ENCODE results near the gene KRT16. TPM values are rescaled to one million over a fixed set of nuclear protein-coding genes. Genes with fewer than 3 reads are reported as not detected.
"Not testable (repeated sequence)": the region's sequence is repeated elsewhere in the genome, so short reads cannot be mapped to it uniquely, and the experiment has no call there.

Gene KRT16
- total RNA-seq (2014; rRNA removed; shearing (Covaris generic)), result 0.08 TPM in 1 of 2 replicates, not detected in the other

DNA sequence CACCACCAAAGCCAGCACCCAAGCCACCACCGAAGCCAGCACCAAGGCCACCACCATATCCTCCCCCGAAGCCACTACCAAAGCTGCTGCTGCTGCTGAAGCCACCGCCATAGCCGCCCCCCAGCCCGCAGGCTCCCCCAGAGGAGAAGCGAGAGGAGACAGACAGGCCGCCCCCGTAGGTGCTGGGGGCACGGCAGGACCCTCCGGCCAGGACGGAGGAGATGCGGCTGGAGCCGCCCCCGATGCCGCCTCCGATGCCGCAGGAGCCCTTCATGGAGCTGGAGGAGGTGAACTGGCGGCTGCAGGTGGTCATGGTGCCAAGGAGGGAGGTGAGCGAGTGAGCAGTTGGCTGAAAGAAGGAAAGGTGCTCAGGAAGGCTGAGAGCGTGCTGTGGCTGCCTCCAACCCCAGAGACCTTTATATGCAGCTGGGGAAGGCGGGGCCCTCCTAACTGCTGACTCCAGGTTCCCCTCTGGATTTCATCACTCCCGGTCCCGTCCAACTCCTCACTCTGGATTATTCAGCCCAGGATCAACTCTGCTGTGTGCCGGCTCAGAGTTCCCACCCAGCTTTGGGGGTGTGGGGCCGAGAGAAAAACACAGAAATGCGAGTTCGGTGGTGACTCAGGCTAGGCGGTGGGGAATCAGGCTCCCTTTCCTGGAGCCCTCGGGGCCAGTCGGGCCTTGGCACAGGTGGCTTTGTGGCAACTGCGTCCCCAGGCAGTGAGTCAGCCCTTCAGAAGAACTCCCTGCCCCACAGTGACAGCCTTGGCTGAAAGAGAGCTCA is at the start of gene KRT16:
KRT16 (minus strand) TSS at position 392 of the 785 bp plus-strand sequence; CDS start at position 313, 79 bp downstream.
- H3K4me1 ChIP-seq; H3K36me3 ChIP-seq; H3K9me3 ChIP-seq (replicated peaks); H3K27ac ChIP-seq; H3K4me3 ChIP-seq; H3K27me3 ChIP-seq: not testable (repeated sequence)
- peak in 1 of 2 experiments; percentile 40 for DNase-seq

DNA sequence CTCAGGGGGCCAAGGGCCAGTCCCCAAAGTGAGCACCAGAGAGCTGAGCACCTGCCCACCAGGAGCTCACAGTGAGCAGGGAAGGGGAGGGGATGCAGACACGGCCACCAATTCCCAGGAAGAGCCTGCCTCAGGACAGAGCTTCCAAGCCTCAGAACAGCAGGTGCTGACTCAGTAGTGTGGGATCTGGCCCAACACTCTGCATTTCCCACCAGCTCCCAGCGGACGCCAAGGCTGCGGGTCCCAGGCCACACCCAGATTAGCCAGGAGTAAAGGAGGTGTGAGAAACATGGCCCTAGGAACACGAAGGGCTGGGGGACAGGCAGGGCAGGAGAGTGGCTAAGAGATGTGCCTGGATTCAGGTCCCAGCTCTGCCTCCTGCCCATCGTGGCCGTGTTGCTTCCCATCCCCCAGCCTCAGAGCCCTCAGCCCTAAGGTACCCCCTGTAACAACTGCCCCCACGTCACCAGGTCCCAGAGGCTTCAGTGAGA is 47.7 kb upstream of the KRT16 start:
- H3K27ac ChIP-seq, result no peak overlapping the region
- no peaks in the 10 kb centered on the region for H3K27me3 ChIP-seq
- H3K36me3 ChIP-seq, result no peaks in the 10 kb centered on the region
- no peaks in the 10 kb centered on the region for H3K9me3 ChIP-seq (replicated peaks)
- DNase-seq, result no peak
- H3K4me1 ChIP-seq, result no peaks in the 10 kb centered on the region
- H3K4me3 ChIP-seq, result no peak overlapping the region

DNA sequence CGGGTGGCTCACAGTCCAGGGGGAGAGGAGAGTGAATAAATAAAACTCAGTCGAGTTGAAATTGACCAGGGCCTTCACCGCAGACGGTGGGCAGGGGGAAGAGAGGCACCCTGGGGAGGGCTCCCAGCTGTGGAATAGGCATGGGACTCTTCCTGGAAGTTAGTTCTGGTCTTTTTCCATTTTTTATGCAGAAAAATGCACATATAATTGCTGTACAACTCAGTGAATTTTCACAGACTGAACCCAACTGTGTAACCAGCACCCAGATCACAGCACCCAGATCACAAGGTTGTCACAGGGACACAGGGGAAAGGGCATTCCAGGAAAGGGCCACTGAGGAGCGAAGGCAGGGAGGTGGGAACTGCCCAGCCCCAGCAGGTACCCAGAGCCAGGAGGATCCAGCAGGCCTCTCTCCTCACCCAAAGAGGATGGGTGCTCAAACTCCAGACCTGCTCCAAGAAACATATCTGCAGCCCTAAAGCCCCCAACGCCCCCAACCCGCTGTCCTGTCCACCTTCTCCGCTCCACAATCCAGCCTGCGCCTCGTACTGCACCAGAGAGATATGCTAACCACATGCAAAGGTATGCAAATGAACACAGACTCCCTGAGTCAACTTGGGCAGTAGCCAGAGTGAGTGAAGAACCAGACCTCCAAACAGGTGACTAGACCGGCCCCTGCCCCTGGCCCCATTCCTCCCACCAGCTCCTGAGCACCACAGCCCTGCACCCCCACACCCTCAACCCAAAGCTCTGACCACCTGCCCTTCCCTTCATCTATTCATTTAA is 47.1 kb upstream of the KRT16 start:
- Histone ChIP-seq H3K4me3 (no peak overlapping the region), H3K27ac (no peak overlapping the region), H3K36me3 (no peaks in the 10 kb centered on the region), H3K4me1 (no peaks in the 10 kb centered on the region), H3K27me3 (no peaks in the 10 kb centered on the region), H3K9me3 (replicated peaks) (no peaks in the 10 kb centered on the region)
- no peak for DNase-seq

DNA sequence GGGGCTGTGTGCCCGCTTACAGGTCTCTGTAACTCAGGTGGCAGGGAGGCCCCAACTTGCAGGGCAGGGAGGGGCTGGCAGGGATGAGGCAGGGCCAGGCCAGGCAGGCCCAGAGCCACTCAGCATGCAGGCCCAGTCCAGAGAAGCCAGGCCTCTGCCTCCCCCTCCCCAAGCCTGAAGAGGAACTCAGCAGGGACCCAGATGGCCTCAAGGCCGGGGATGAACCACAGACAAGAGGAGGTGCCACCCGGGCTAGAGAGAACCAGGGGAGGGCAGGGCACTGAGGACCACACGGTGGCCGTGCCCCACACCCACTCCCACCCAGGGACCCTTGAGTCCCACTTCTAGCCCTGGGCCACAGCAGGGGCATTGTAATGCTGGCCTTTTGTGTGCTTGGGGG is 46.3 kb upstream of the KRT16 start:
- Histone ChIP-seq H3K27me3 (no peaks in the 10 kb centered on the region), H3K4me3 (no peak overlapping the region), H3K4me1 (no peaks in the 10 kb centered on the region), H3K36me3 (no peaks in the 10 kb centered on the region), H3K9me3 (replicated peaks) (no peaks in the 10 kb centered on the region), H3K27ac (no peak overlapping the region)
- DNase-seq, result no peak

DNA sequence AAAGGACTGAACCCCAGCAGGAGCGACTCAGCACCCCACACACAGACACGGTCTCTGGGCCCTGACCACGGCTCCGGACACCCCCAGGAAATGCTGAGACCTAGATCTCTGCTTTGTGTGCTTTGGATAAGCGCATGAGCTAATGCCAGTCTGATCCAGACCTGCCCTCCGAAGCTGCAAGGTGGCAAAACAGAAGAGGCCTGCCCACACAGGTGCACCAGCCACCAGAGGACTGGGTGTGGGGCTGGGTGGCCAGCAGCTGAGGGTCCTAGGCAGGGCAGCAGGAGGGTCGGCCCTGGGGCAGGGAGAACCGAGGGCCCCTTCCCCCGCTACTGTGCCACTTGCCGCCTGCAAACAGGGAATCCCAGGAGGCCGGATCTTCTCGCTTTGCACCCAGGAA is 45.4 kb upstream of the KRT16 start:
- Histone ChIP-seq H3K4me3 (no peak overlapping the region), H3K27ac (no peak overlapping the region), H3K9me3 (replicated peaks) (no peaks in the 10 kb centered on the region), H3K4me1 (no peaks in the 10 kb centered on the region), H3K36me3 (no peaks in the 10 kb centered on the region), H3K27me3 (no peaks in the 10 kb centered on the region)
- no peak for DNase-seq

DNA sequence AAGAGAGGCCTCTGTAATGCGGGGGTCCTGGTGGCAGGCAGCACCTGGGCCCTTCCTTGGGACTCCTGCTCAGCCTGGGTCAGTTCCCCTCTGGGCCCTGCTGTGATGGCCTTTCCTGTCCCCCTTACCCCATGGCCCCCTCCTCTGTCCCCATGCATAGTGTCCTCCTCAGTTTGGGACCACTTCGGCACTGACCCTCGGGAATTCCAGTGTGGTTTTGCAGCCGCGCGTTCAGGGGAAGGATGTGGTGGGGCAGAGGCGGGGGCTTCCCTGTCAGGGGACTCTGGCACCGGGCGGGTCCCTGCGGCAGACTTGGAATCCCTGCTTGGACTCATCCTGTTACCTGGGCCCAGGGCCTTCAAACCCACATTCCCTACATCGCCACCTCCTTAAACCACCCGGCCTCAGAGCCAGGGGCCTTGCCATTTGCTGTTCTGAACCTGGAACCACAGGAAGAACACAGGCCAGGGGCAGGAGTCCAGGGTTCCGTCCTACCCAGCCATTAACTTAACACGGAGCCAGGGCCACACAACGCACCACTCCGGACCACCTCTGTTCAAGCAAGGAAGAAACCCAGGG is 44.7 kb upstream of the KRT16 start:
- Histone ChIP-seq H3K27me3 (no peaks in the 10 kb centered on the region), H3K4me1 (no peaks in the 10 kb centered on the region), H3K9me3 (replicated peaks) (no peaks in the 10 kb centered on the region), H3K36me3 (no peaks in the 10 kb centered on the region), H3K4me3 (no peak overlapping the region), H3K27ac (no peak overlapping the region)
- no peak for DNase-seq

DNA sequence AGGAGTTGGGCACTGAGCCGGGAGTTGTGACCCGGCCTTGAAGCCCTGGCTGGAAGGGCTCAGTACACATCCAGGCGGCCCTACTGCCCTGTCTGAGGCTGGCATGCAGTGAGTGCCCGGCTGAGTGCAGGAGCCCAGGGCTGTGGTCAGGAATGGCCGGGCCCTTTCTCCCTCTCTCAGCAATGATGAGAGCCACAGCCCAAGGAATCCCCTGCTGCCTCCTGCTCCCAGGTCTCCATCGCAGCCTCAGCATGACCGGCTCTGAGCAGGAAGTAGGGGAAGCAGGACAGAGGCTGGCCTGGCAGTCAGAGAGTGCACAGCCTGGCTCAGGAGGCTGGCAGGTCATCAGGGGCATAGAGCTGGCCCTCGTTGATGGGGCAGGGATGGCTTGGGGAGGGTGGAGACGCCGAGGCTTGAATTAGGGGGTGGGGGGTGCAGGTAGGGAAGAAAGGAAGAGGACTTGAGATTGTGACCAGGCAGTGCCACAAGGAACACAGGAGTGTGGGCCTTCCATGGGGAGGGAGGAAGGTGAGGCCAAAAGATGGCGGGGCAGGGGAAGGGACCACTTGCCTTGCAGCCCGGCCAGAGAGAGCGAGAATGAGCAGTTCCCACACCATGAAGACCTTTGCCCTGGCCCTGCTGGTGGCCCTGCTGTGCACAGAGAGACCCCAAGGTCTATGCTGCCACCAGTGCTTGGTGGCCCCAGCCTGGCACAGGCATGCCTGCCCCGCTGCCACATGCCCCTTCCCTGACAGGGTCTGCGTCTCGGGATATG is 43.9 kb upstream of the KRT16 start:
- no peak for DNase-seq
- Histone ChIP-seq H3K27me3 (no peaks in the 10 kb centered on the region), H3K4me3 (no peak overlapping the region), H3K4me1 (peaks cover 3% of the 10 kb centered on the region; the same call in 1 of the 2 replicates), H3K27ac (no peak overlapping the region), H3K9me3 (replicated peaks) (no peaks in the 10 kb centered on the region), H3K36me3 (no peaks in the 10 kb centered on the region)

DNA sequence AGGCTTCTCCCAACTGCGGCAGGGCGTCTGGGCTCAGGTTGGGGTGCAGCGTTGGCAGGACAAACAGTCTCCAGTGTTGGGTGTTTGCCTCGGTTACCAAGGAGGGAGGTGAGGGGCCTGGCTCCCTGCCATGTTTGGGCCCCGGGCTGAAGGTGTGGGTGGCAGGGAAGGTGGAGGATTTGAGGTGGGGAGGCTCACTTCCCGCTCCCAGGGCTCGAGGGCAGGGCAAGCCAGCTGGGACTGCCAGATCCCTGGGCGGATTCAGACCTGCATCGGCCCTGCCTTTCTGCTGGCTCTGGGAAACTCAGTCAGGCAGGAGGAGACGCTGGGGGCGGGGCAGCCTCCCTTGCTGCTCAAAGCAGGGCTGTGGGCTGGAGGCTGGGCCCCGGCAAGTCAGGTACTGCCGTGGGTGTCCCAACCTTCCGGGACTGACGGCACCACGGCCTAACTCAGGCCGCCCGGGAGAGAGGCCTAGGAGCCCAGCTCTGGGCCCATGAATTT is 43.1 kb upstream of the KRT16 start:
- Histone ChIP-seq H3K27ac (no peak overlapping the region), H3K9me3 (replicated peaks) (no peaks in the 10 kb centered on the region), H3K36me3 (no peaks in the 10 kb centered on the region), H3K4me1 (peaks cover 9% of the 10 kb centered on the region), H3K27me3 (no peaks in the 10 kb centered on the region), H3K4me3 (no peak overlapping the region)
- DNase-seq, result no peak

DNA sequence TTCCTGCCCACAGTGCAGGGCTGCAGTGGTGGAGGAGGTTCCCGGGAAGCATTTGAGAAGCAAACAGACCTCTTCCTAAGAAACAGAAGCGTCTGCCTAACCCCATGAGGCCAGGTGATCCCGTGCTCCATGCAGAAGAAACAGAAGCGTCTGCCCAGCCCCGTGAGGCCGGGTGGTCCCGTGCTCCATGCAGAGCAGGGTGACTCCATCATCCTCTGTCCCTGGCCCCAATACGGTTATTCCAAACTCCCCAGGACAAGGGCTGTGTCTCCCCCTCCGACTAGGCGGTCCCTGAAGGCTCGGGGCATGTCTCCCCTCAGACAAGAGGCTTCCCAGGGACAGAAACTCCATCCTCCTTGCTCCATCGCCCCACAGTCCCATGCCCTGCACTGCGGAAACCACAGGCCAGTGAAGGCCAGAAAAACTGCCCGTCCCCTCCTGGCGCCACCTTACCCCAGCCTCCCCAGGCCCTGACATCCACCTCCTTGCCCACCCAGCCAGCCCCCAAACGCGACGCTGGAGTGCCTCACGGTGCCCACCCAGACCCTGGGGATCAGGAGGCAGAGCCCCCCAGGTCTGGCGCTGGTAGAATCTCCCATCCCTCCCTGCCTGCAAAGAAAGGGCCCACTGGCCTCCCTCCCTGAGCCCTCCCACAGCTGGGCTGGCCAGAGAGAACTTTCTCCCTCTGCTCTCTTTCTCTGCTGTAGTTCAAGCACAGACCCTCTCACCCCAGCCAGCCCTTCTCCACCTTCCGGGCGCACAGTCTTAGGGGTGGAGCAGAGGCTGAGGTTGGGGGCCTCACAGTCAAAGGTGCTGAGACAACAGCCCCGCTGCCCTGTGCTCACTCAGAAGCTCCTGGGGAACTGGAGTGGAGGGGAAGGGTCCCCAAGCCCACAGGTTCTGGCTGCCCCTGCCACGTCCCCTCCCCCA is 42.4 kb upstream of the KRT16 start:
- H3K4me1 ChIP-seq, result peaks cover 9% of the 10 kb centered on the region
- no peak overlapping the region for H3K27ac ChIP-seq
- DNase-seq, result no peak
- H3K4me3 ChIP-seq, result no peak overlapping the region
- H3K36me3 ChIP-seq, result no peaks in the 10 kb centered on the region
- no peaks in the 10 kb centered on the region for H3K9me3 ChIP-seq (replicated peaks)
- no peaks in the 10 kb centered on the region for H3K27me3 ChIP-seq

DNA sequence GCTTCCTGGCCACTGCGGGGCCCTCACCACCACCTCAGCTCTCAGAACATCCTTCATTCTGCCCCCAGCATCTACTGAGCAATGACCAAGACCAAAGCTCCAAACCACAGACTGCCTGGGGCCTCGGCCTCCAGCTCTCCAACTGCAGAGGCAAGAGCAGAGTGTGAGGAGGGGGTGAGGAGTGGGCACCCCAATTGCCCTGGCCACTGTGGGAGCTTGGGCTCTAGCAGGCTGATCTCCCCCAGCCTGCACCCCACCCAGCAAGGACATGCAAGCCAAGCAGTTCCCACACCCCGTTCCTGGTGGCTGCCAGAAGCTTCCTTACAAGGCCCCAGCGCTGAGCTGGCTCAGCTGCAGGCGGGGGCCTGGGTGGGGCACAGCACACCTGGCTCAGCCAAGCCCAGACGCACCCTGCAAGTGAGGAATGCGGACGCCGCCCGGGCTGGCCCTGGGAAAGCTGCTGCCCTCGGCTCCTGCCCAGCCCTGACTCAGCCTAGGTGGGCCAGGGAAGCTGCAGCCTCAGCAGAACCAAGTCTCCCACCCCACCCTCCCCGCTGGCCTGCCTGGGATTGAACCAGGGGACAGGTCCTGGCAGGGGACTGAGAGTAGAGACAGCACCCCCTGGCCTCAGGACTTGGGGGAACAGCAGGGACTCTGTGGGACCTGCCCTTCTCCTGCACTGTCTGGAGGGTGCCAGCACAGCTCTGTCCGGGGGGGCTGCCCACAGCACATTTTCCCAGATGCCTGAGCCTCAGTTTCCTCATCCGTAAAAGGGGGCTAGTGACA is 41.5 kb upstream of the KRT16 start:
- Histone ChIP-seq H3K27ac (no peak overlapping the region), H3K9me3 (replicated peaks) (no peaks in the 10 kb centered on the region), H3K4me1 (peaks cover 9% of the 10 kb centered on the region), H3K27me3 (no peaks in the 10 kb centered on the region), H3K4me3 (no peak overlapping the region), H3K36me3 (no peaks in the 10 kb centered on the region)
- no peak for DNase-seq

DNA sequence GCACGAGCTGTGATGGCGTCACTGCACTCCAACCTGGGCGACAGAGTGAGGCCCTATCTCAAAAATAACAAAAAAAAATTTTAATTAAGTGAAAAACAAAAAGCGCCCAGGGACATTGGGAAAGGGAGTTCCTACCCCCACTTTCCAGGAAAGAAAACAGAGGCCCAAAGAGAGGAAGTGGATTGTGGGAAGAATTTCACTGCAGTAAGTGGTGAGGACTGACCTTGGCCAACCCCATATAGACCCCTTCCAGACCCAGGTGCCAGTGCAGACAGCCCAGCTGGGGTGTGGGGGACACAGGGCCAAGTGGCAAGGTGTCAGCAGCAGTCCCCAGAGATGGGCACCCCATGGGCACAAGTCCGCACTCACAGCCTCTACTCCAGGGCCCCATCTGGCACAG is 40.9 kb upstream of the KRT16 start:
- no peak for DNase-seq
- H3K9me3 ChIP-seq (replicated peaks), result no peaks in the 10 kb centered on the region
- no peak overlapping the region for H3K4me3 ChIP-seq
- no peaks in the 10 kb centered on the region for H3K36me3 ChIP-seq
- H3K4me1 ChIP-seq, result peaks cover 10% of the 10 kb centered on the region
- H3K27ac ChIP-seq, result no peak overlapping the region
- H3K27me3 ChIP-seq, result no peaks in the 10 kb centered on the region

DNA sequence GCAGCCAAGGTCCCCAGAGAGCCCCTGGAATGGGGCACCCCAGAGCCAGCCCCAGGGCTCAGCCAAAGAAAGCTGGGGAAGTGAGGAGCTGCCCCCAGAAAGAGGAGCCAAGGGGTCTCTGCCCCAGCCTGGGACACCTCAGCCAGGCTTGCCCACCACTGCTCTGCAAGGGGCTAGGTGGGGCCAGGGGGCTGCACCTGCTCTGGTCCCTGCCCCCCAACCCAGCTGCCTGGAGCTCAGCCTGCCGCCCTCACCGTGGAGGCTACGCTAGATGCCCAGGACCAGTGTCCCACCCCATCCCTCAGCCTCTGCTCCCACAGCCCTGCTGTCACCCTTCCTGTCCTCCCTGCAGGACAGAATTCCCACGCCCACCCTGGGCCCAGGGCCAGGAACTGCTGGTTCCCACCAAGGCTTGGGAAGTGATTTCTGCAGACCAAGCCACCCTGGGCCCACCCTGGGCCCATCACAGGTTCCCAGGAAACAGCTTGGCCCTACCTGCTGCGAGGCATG is 39.9 kb upstream of the KRT16 start:
- Histone ChIP-seq H3K4me3 (no peak overlapping the region), H3K27ac (no peak overlapping the region), H3K36me3 (no peaks in the 10 kb centered on the region), H3K4me1 (peaks cover 16% of the 10 kb centered on the region), H3K27me3 (no peaks in the 10 kb centered on the region), H3K9me3 (replicated peaks) (no peaks in the 10 kb centered on the region)
- no peak for DNase-seq

Measured in SJCRH30 (cell line).